ENCODE results near the gene DSTYK. TPM values are rescaled to one million over a fixed set of nuclear protein-coding genes. Genes with fewer than 3 reads are reported as not detected.
A peak's percentile ranks its signal among the peaks of the same experiment; 100 is the strongest.

The DSTYK gene
- polyA plus RNA-seq, 1 of the 3 experiments (the other 2 are of a cell fraction), result 4.4 TPM

- ChIA-PET CTCF (interaction anchor here (0.6 to 8.2 kb wide), 14 partner anchors 9 to 1707 kb away, joined by 3 to 154 read pairs (median 4); partner anchors contain the start of genes NUAK2 and RBBP5), POLR2A (no interaction called here)
- Histone ChIP-seq H2AFZ (ENCODE audit: low read depth) (peak overlapping the region; percentile 89), H3K4me3 (ENCODE audit: low read depth in 2 of 2, low read length in 1 of 2) (peak overlapping the region; percentile 78 to 81), H3K4me1 (ENCODE audit: control insufficient read depth in 1 of 2, insufficient read depth in 2 of 2, low read depth in 1 of 2, low read length in 1 of 2) (peaks cover 4 to 21% of the 10 kb centered on the region in 2 experiments; a peak in 2 of 4 replicates), H3K9ac (no peak overlapping the region), H3K9me3 (no peaks in the 10 kb centered on the region), H4K20me1 (ENCODE audit: insufficient read depth) (peaks cover 3% of the 10 kb centered on the region; the same call in 1 of the 2 replicates), H3K9me2 (no peaks in the 10 kb centered on the region), H3K79me2 (ENCODE audit: insufficient read depth) (no peaks in the 10 kb centered on the region), H3F3A (replicated peaks; ENCODE audit: insufficient read depth) (peaks cover 10% of the 10 kb centered on the region), H3K4me2 (peak overlapping the region; percentile 99), H3K36me3 (replicated peaks in 1 of 2; ENCODE audit: control insufficient read depth in 1 of 2, insufficient read depth in 2 of 2, low read length in 1 of 2) (no peaks in the 10 kb centered on the region), H3K27ac (ENCODE audit: low read depth in 2 of 2, low read length in 1 of 2) (peak overlapping the region in 1 of 2 experiments; percentile 48; a peak in 2 of 4 replicates), H3K27me3 (ENCODE audit: insufficient read depth) (no peaks in the 10 kb centered on the region)
- peak; percentile 91 for DNase-seq
- 33% methylated on average over 6 of the region's 15 CpGs for WGBS (ENCODE audit: low lambda C conversion rate)
- TF ChIP-seq RAD21 (IDR thresholded peaks at IDR 0.05; ENCODE audit: low read length) (peak; percentile 54), SIN3A (IDR thresholded peaks at IDR 0.05; ENCODE audit: borderline replicate concordance, low read depth, low read length) (0 out of 2 replicates have a peak, but pooled peaks have one; percentile 30), CHD2 (IDR thresholded peaks at IDR 0.05; ENCODE audit: low read length, partially characterized antibody) (no peak), TEAD4 (IDR thresholded peaks at IDR 0.05; ENCODE audit: borderline replicate concordance, insufficient read depth) (no peak), SMC3 (IDR thresholded peaks at IDR 0.05; ENCODE audit: low read depth, low read length) (peak; percentile 33; the same call in 1 of the 2 replicates), MXI1 (IDR thresholded peaks at IDR 0.05; ENCODE audit: low read depth, low read length) (peak; percentile 37; the same call in 1 of the 2 replicates), FOSL2 (IDR thresholded peaks at IDR 0.05; ENCODE audit: borderline replicate concordance, low read depth) (no peak), CTCF (IDR thresholded peaks at IDR 0.05) (peak; percentile 14; the same call in 1 of the 2 replicates), FOXJ3 (CRISPR knock-in tag; IDR thresholded peaks at IDR 0.05) (no peak)
Observed at GRCh38 chr1:205229399-205229871, 17.9 kb upstream of the DSTYK start.

- Histone ChIP-seq H2AFZ (ENCODE audit: low read depth) (peak overlapping the region; percentile 89), H3K79me2 (ENCODE audit: insufficient read depth) (no peaks in the 10 kb centered on the region), H3K9me3 (no peaks in the 10 kb centered on the region), H3K27me3 (ENCODE audit: insufficient read depth) (no peaks in the 10 kb centered on the region), H3F3A (replicated peaks; ENCODE audit: insufficient read depth) (peaks cover 10% of the 10 kb centered on the region), H3K9me2 (no peaks in the 10 kb centered on the region), H3K27ac (ENCODE audit: low read depth in 2 of 2, low read length in 1 of 2) (no peak overlapping the region), H4K20me1 (ENCODE audit: insufficient read depth) (peaks cover 3% of the 10 kb centered on the region; the same call in 1 of the 2 replicates), H3K4me1 (ENCODE audit: control insufficient read depth in 1 of 2, insufficient read depth in 2 of 2, low read depth in 1 of 2, low read length in 1 of 2) (peaks cover 4 to 21% of the 10 kb centered on the region in 2 experiments; a peak in 2 of 4 replicates), H3K9ac (peak overlapping the region; percentile 53; the same call in 1 of the 2 replicates), H3K36me3 (replicated peaks in 1 of 2; ENCODE audit: control insufficient read depth in 1 of 2, insufficient read depth in 2 of 2, low read length in 1 of 2) (no peaks in the 10 kb centered on the region), H3K4me3 (ENCODE audit: low read depth in 2 of 2, low read length in 1 of 2) (peak overlapping the region; percentile 78 to 81), H3K4me2 (peak overlapping the region; percentile 99)
- no peak for TF ChIP-seq MAX (IDR thresholded peaks at IDR 0.05; ENCODE audit: low read depth)
- no peak for TF ChIP-seq CHD2 (IDR thresholded peaks at IDR 0.05; ENCODE audit: low read length, partially characterized antibody)
- TF ChIP-seq RAD21 (IDR thresholded peaks at IDR 0.05; ENCODE audit: low read length), result no peak
- no peak for TF ChIP-seq FOXM1 (IDR thresholded peaks at IDR 0.05; ENCODE audit: low read depth)
- TF ChIP-seq NFIC (IDR thresholded peaks at IDR 0.05; ENCODE audit: borderline replicate concordance), result no peak
- no peak for TF ChIP-seq GABPA (IDR thresholded peaks at IDR 0.05; ENCODE audit: low read depth)
- TF ChIP-seq TCF12 (IDR thresholded peaks at IDR 0.05), result no peak
- TF ChIP-seq RXRA (IDR thresholded peaks at IDR 0.05; ENCODE audit: borderline replicate concordance, low read depth), result no peak
- no peak for TF ChIP-seq MEF2A (IDR thresholded peaks at IDR 0.05; ENCODE audit: borderline replicate concordance, low read depth)
- TF ChIP-seq FOSL2 (IDR thresholded peaks at IDR 0.05; ENCODE audit: borderline replicate concordance, low read depth), result no peak
- no peak for TF ChIP-seq RFX5 (IDR thresholded peaks at IDR 0.05; ENCODE audit: low read length)
- TF ChIP-seq MXI1 (IDR thresholded peaks at IDR 0.05; ENCODE audit: low read depth, low read length), result no peak
- TF ChIP-seq EP300 (IDR thresholded peaks at IDR 0.05; ENCODE audit: borderline replicate concordance in 1 of 2, low read depth in 1 of 2, low read length in 1 of 2), result no peak
- no peak for TF ChIP-seq FOXJ3 (CRISPR knock-in tag; IDR thresholded peaks at IDR 0.05)
- no peak for TF ChIP-seq USF2 (IDR thresholded peaks at IDR 0.05; ENCODE audit: borderline replicate concordance, low read depth, low read length)
- DNase-seq, result no peak
- ChIA-PET CTCF (interaction anchor here (0.6 to 8.2 kb wide), 17 partner anchors 10 to 614 kb away, joined by 3 to 154 read pairs (median 3); partner anchors contain the start of genes DSTYK and NUAK2), POLR2A (interaction anchor here (0.7 kb wide), 1 partner anchor 17 kb away, joined by 3 read pairs; the partner anchor contains the start of gene DSTYK)
- WGBS (ENCODE audit: low lambda C conversion rate), result 1% methylated on average over 7 of the region's 27 CpGs
Observed at GRCh38 chr1:205228093-205228521, 16.6 kb upstream of the DSTYK start.

All from SK-N-SH (cell line).